ENCODE measurements around the gene SOX15.
"Not testable (repeated sequence)": the region's sequence is repeated elsewhere in the genome, so short reads cannot be mapped to it uniquely, and the experiment has no call there.

Gene SOX15

GRCh38 chr17:7589891-7590691, at the start of gene SOX15:
TSS of gene SOX15 (minus strand) at chr17:7590094. CDS start at chr17:7589676, 418 bp downstream.
- peaks cover 8% of the 10 kb centered on the region for H3K4me1 Mint-ChIP-seq
- H3K27ac Mint-ChIP-seq: no peak within 1 kb of the TSS
- no peak for ATAC-seq
- H3K36me3 Mint-ChIP-seq: peaks cover 59% of the 10 kb centered on the region
- H3K4me3 Mint-ChIP-seq: no peak within 1 kb of the TSS
- H3K9me3 Mint-ChIP-seq: no peaks in the 10 kb centered on the region
- H3K27me3 Mint-ChIP-seq: no peaks in the 10 kb centered on the region

- no peak for ATAC-seq
Observed at GRCh38 chr17:7636163-7636562, 46.3 kb upstream of the SOX15 start.

GRCh38 chr17:7634384-7634783, 44.5 kb upstream of the SOX15 start:
- H3K9me3 Mint-ChIP-seq: no peaks in the 10 kb centered on the region
- no peak overlapping the region for H3K27ac Mint-ChIP-seq
- peaks cover 3% of the 10 kb centered on the region for H3K4me1 Mint-ChIP-seq
- no peak overlapping the region for H3K4me3 Mint-ChIP-seq
- H3K36me3 Mint-ChIP-seq: no peaks in the 10 kb centered on the region
- ATAC-seq: no peak
- H3K27me3 Mint-ChIP-seq: no peaks in the 10 kb centered on the region

More at GRCh38 chr17:7636163-7636562, 46.3 kb upstream of the SOX15 start:
- Mint-ChIP-seq H3K27ac (no peak overlapping the region), H3K4me1 (peaks cover 6% of the 10 kb centered on the region), H3K4me3 (no peak overlapping the region), H3K9me3 (no peaks in the 10 kb centered on the region), H3K27me3 (no peaks in the 10 kb centered on the region), H3K36me3 (no peaks in the 10 kb centered on the region)

GRCh38 chr17:7633093-7633492, 43.2 kb upstream of the SOX15 start:
- Mint-ChIP-seq H3K4me3 (no peak overlapping the region), H3K36me3 (no peaks in the 10 kb centered on the region), H3K27me3 (no peaks in the 10 kb centered on the region), H3K9me3 (no peaks in the 10 kb centered on the region), H3K4me1 (no peaks in the 10 kb centered on the region), H3K27ac (no peak overlapping the region)
- no peak for ATAC-seq

- H3K4me3 Mint-ChIP-seq: no peak overlapping the region
- H3K36me3 Mint-ChIP-seq: no peaks in the 10 kb centered on the region
- no peaks in the 10 kb centered on the region for H3K27me3 Mint-ChIP-seq
- no peak overlapping the region for H3K27ac Mint-ChIP-seq
- H3K9me3 Mint-ChIP-seq: no peaks in the 10 kb centered on the region
- no peak for ATAC-seq
- H3K4me1 Mint-ChIP-seq: no peaks in the 10 kb centered on the region
Observed at GRCh38 chr17:7632492-7632894, 42.6 kb upstream of the SOX15 start.

GRCh38 chr17:7631398-7632380, 41.8 kb upstream of the SOX15 start:
- peaks cover 5% of the 10 kb centered on the region for H3K4me1 Mint-ChIP-seq
- H3K4me3 Mint-ChIP-seq: no peak overlapping the region
- no peak for ATAC-seq
- H3K36me3 Mint-ChIP-seq: no peaks in the 10 kb centered on the region
- no peak overlapping the region for H3K27ac Mint-ChIP-seq
- no peaks in the 10 kb centered on the region for H3K27me3 Mint-ChIP-seq
- H3K9me3 Mint-ChIP-seq: no peaks in the 10 kb centered on the region

GRCh38 chr17:7629939-7630571, 40.2 kb upstream of the SOX15 start, which contains the start of gene SHBG:
TSS of gene SHBG (plus strand) at chr17:7630135. CDS start at chr17:7630173, 38 bp downstream.
- Mint-ChIP-seq H3K4me1 (peaks cover 11% of the 10 kb centered on the region), H3K4me3 (no peak within 1 kb of the TSS), H3K9me3 (no peaks in the 10 kb centered on the region), H3K27me3 (no peaks in the 10 kb centered on the region), H3K36me3 (no peaks in the 10 kb centered on the region), H3K27ac (no peak within 1 kb of the TSS)
- no peak for ATAC-seq

GRCh38 chr17:7627250-7628121, 37.6 kb upstream of the SOX15 start, which contains the start of gene SAT2:
TSS of gene SAT2 (minus strand) at chr17:7627821. CDS start at chr17:7627635, 186 bp downstream.
- no peaks in the 10 kb centered on the region for H3K36me3 Mint-ChIP-seq
- peak within 1 kb of the TSS; percentile 82 for H3K27ac Mint-ChIP-seq
- H3K27me3 Mint-ChIP-seq: no peaks in the 10 kb centered on the region
- no peaks in the 10 kb centered on the region for H3K9me3 Mint-ChIP-seq
- H3K4me3 Mint-ChIP-seq: peak within 1 kb of the TSS; percentile 87
- H3K4me1 Mint-ChIP-seq: peaks cover 11% of the 10 kb centered on the region
- ATAC-seq: peak; percentile 98

- Mint-ChIP-seq H3K4me1 (peaks cover 11% of the 10 kb centered on the region), H3K9me3 (no peaks in the 10 kb centered on the region), H3K36me3 (no peaks in the 10 kb centered on the region), H3K4me3 (peak overlapping the region; percentile 87), H3K27ac (peak overlapping the region; percentile 82), H3K27me3 (no peaks in the 10 kb centered on the region)
- ATAC-seq: no peak
Observed at GRCh38 chr17:7626956-7627249, 37.0 kb upstream of the SOX15 start.

GRCh38 chr17:7626307-7626706, 36.4 kb upstream of the SOX15 start:
- Mint-ChIP-seq H3K27me3 (no peaks in the 10 kb centered on the region), H3K36me3 (no peaks in the 10 kb centered on the region), H3K27ac (no peak overlapping the region)

GRCh38 chr17:7625749-7626148, 35.9 kb upstream of the SOX15 start:
- not testable (repeated sequence) for H3K36me3 Mint-ChIP-seq, H3K4me3 Mint-ChIP-seq, H3K27ac Mint-ChIP-seq, ATAC-seq, H3K27me3 Mint-ChIP-seq, H3K9me3 Mint-ChIP-seq
- peaks cover 11% of the 10 kb centered on the region for H3K4me1 Mint-ChIP-seq

More at GRCh38 chr17:7626307-7626706, 36.4 kb upstream of the SOX15 start:
- no peaks in the 10 kb centered on the region for H3K9me3 Mint-ChIP-seq
- peaks cover 11% of the 10 kb centered on the region for H3K4me1 Mint-ChIP-seq
- peak overlapping the region; percentile 87 for H3K4me3 Mint-ChIP-seq
- ATAC-seq: no peak

GRCh38 chr17:7623661-7624060, 33.8 kb upstream of the SOX15 start:
- ATAC-seq: no peak
- no peak overlapping the region for H3K27ac Mint-ChIP-seq
- no peaks in the 10 kb centered on the region for H3K36me3 Mint-ChIP-seq
- no peaks in the 10 kb centered on the region for H3K27me3 Mint-ChIP-seq
- no peaks in the 10 kb centered on the region for H3K9me3 Mint-ChIP-seq
- H3K4me3 Mint-ChIP-seq: no peak overlapping the region
- peaks cover 13% of the 10 kb centered on the region for H3K4me1 Mint-ChIP-seq

GRCh38 chr17:7620835-7621234, 30.9 kb upstream of the SOX15 start:
- Mint-ChIP-seq H3K4me1 (peaks cover 4% of the 10 kb centered on the region), H3K27ac (no peak overlapping the region), H3K27me3 (no peaks in the 10 kb centered on the region), H3K4me3 (no peak overlapping the region), H3K36me3 (no peaks in the 10 kb centered on the region), H3K9me3 (no peaks in the 10 kb centered on the region)
- no peak for ATAC-seq

- ATAC-seq: no peak
- Mint-ChIP-seq H3K27ac (no peak overlapping the region), H3K36me3 (no peaks in the 10 kb centered on the region), H3K4me1 (peaks cover 9% of the 10 kb centered on the region), H3K4me3 (no peak overlapping the region), H3K27me3 (no peaks in the 10 kb centered on the region), H3K9me3 (no peaks in the 10 kb centered on the region)
Observed at GRCh38 chr17:7618608-7619007, 28.7 kb upstream of the SOX15 start.

All from stimulated activated memory B cell treated with anti-CD40 and anti-IgM and Interleukin-4, amounts not matched to agents 10 μg/mL and 1 μg/mL and 100 μg/mL, for 72 hours (primary cell).